ENCODE results near the gene EVI5. TPM values are rescaled to one million over a fixed set of nuclear protein-coding genes. Genes with fewer than 3 reads are reported as not detected.

Gene EVI5
- total RNA-seq, 1 donor from 2014 or later: 30.3 TPM

DNA sequence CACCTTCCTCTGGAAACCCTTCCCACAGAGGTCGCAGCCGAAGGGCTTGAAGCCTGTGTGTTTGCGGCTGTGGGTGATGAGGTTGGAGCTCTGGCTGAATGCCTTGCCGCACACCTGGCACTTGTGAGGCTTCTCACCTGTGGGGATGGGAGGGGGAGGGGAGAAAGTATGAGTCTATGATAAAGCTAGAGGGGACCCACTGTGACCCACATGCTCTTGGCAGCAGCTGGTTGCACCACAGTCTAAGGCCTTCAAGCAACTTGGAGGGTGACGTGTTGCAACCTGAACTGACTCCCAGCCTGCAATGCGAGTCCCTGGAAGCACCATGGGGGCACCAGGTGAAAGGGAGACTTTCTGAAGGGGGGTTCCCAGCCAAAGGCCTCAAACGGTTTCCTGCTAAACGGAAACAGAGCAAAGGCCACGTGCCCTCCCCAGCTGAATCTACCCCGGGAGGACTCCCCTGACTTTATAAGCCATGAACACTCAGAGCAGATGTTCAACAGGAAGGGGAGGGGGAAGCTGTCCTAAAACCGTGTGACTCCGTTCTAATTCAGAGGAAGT, 308.8 kb downstream of the EVI5 start:
- H3K27ac Mint-ChIP-seq: no peak overlapping the region
- H3K4me3 Mint-ChIP-seq (ENCODE audit: low read depth): no peak overlapping the region
- H3K36me3 Mint-ChIP-seq (ENCODE audit: insufficient read depth): no peaks in the 10 kb centered on the region
- no peaks in the 10 kb centered on the region for H3K9me3 Mint-ChIP-seq (ENCODE audit: low read depth)
- no peak for DNase-seq (ENCODE audit: low spot score, unreplicated experiment)
- H3K4me1 Mint-ChIP-seq (ENCODE audit: low read depth): peaks cover 4% of the 10 kb centered on the region
- TF ChIP-seq, protein P1, sequence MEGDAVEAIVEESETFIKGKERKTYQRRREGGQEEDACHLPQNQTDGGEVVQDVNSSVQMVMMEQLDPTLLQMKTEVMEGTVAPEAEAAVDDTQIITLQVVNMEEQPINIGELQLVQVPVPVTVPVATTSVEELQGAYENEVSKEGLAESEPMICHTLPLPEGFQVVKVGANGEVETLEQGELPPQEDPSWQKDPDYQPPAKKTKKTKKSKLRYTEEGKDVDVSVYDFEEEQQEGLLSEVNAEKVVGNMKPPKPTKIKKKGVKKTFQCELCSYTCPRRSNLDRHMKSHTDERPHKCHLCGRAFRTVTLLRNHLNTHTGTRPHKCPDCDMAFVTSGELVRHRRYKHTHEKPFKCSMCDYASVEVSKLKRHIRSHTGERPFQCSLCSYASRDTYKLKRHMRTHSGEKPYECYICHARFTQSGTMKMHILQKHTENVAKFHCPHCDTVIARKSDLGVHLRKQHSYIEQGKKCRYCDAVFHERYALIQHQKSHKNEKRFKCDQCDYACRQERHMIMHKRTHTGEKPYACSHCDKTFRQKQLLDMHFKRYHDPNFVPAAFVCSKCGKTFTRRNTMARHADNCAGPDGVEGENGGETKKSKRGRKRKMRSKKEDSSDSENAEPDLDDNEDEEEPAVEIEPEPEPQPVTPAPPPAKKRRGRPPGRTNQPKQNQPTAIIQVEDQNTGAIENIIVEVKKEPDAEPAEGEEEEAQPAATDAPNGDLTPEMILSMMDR (IDR thresholded peaks at IDR 0.05; ENCODE audit: unreplicated experiment): no peak
- peaks cover 89% of the 10 kb centered on the region for H3K27me3 Mint-ChIP-seq

DNA sequence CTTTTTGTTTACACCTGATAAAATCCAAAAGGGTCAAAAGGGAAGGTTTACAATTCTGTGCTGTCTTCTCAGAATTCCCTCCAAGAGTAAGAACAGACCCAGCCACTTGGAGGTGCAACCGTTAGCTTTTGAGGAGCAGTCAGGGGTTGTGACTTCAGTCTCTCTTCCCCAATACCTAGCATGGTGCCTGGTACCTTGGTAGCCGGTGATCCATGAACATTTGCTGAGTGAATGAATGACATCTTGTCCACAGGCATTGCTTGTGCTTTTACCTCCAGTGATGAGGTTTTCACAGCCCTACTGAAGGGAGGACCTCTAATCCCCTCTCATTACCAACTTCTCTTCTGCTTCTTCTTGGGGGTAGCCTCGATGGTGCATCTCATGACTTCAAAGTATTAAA, 309.9 kb downstream of the EVI5 start:
- Mint-ChIP-seq H3K9me3 (ENCODE audit: low read depth) (no peaks in the 10 kb centered on the region), H3K27ac (no peak overlapping the region), H3K4me1 (ENCODE audit: low read depth) (peaks cover 1% of the 10 kb centered on the region), H3K4me3 (ENCODE audit: low read depth) (no peak overlapping the region), H3K36me3 (ENCODE audit: insufficient read depth) (no peaks in the 10 kb centered on the region), H3K27me3 (peaks cover 88% of the 10 kb centered on the region)
- DNase-seq (ENCODE audit: low spot score, unreplicated experiment): no peak
- TF ChIP-seq, protein P1 (IDR thresholded peaks at IDR 0.05; ENCODE audit: unreplicated experiment): no peak

DNA sequence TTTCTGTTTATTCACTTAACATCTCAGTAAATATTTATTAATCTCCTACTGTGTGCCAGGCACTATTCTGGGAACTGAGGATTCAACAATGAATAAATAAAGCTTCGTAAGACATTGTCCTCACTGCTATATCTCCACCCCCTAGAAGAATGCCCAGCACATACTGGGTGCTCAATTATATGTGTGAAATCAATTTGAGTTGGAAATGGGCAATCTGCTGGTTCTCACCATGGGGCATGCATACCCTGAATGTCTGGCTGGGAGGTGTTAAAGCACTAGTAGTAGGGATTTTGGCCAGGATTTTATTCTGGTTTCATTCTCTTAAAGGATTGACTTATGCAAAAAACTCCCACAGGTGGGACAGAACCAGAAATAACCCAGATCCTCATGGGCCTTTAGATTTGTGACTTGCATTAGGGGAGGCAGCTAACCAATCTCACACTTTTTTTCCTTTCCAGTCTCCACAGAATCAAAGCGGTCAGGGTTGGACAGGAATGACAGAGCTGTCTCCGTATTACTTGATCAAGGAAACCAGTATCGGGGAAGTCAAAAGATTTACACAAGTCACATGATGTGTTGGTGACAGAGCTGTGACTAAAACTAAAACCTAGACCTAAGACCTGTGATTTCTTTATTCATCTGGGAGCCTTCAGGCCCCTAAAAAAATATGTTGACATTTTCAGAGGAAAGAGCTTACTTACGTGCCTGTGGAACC, 311.0 kb downstream of the EVI5 start:
- H3K36me3 Mint-ChIP-seq (ENCODE audit: insufficient read depth): no peaks in the 10 kb centered on the region
- no peaks in the 10 kb centered on the region for H3K4me1 Mint-ChIP-seq (ENCODE audit: low read depth)
- no peak overlapping the region for H3K27ac Mint-ChIP-seq
- no peak overlapping the region for H3K4me3 Mint-ChIP-seq (ENCODE audit: low read depth)
- DNase-seq (ENCODE audit: low spot score, unreplicated experiment): no peak
- no peaks in the 10 kb centered on the region for H3K9me3 Mint-ChIP-seq (ENCODE audit: low read depth)
- peaks cover 77% of the 10 kb centered on the region for H3K27me3 Mint-ChIP-seq
- TF ChIP-seq, protein P1 (IDR thresholded peaks at IDR 0.05; ENCODE audit: unreplicated experiment): no peak

DNA sequence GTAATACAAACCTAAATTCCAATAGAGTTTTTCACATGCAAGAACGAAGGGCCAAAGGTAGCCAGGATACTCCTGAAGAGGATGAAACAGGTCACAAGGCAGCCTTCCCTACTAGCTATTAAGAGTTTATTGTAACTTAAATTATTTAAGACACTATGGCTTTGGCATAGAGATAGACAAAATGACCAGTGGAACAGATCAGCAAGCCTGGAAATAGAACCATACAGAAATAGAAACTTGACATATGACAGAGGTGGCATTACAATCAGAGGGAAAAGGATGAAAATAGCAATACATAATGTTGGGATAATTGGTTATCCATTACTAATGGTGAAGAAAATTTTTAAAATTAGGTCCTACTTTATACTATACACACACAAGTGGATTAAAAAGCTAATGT, 314.7 kb downstream of the EVI5 start:
- no peaks in the 10 kb centered on the region for H3K4me1 Mint-ChIP-seq (ENCODE audit: low read depth)
- H3K27ac Mint-ChIP-seq: no peak overlapping the region
- peaks cover 44% of the 10 kb centered on the region for H3K27me3 Mint-ChIP-seq
- TF ChIP-seq, protein P1 (IDR thresholded peaks at IDR 0.05; ENCODE audit: unreplicated experiment): no peak
- no peak overlapping the region for H3K4me3 Mint-ChIP-seq (ENCODE audit: low read depth)
- no peaks in the 10 kb centered on the region for H3K36me3 Mint-ChIP-seq (ENCODE audit: insufficient read depth)
- DNase-seq (ENCODE audit: low spot score, unreplicated experiment): no peak
- no peaks in the 10 kb centered on the region for H3K9me3 Mint-ChIP-seq (ENCODE audit: low read depth)

DNA sequence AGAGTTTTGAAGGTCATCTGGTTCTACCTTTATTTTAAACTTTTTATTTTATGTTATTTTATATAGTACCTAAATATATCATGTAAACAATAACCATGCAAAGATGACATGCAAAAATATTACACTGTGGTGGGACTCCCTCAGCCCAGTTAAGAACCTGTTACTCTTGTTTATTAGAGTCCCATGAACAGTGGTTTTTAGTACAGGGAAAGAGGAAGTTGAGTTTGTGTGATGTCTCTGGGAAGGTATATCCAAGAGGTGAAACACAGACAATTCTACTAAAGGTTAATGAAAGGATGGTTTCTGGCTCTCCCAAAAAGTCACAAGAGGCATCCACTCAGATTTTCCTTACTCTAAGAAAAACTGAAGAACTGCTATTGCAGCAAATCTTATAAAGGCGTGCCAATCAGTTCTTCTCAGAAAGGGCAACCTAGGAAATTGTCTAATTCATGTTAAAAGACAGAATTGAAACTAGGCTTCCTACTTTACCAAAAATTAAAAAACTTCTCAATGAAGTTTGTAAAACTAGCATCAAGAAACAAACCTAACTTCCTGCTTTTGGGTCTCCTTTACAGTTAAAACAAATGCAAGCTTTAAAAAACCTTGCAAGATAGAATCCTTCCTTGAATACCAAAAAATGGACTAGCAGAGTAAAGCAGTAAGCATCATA, 318.1 kb downstream of the EVI5 start:
- H3K4me3 Mint-ChIP-seq (ENCODE audit: low read depth): no peak overlapping the region
- H3K27me3 Mint-ChIP-seq: peaks cover 13% of the 10 kb centered on the region
- DNase-seq (ENCODE audit: low spot score, unreplicated experiment): no peak
- no peak overlapping the region for H3K27ac Mint-ChIP-seq
- no peaks in the 10 kb centered on the region for H3K36me3 Mint-ChIP-seq (ENCODE audit: insufficient read depth)
- H3K4me1 Mint-ChIP-seq (ENCODE audit: low read depth): no peaks in the 10 kb centered on the region
- H3K9me3 Mint-ChIP-seq (ENCODE audit: low read depth): no peaks in the 10 kb centered on the region
- TF ChIP-seq, protein P1 (IDR thresholded peaks at IDR 0.05; ENCODE audit: unreplicated experiment): no peak
